Ovary (tissue), 9 donors: ENCODE data around the gene LMBR1L. TPM values are rescaled to one million over a fixed set of nuclear protein-coding genes. Genes with fewer than 3 reads are reported as not detected.

ENCODE experiments used
- DNase-seq, 5 donors: peaks; one replicate each; pipeline ENCODE4 v3.0.0-alpha.2; 2019 to 2020
- H3K27ac ChIP-seq, 2 donors: fragments of 200-600 bp; one replicate each; pipeline versions ENCODE4 v1.5.1 to v1.8.0; 2019 to 2022
- H3K27me3 ChIP-seq: fragments of 200-600 bp; one replicate; pipeline ENCODE4 v1.8.0; 2022
- H3K36me3 ChIP-seq: fragments of 200-600 bp; sonication (generic); one replicate; pipeline ENCODE4 v1.5.1; 2019
- H3K4me1 ChIP-seq: one replicate; pipeline ENCODE4 v1.8.1; 2013; ENCODE audit warnings: mild to moderate bottlenecking, moderate library complexity; ENCODE audit not compliant: insufficient read depth
- H3K4me3 ChIP-seq: fragments of 200-600 bp; sonication (generic); one replicate; pipeline ENCODE4 v1.5.1; 2017
- H3K9me3 ChIP-seq, 2 donors: fragments of 200-600 bp in 1 of 2; sonication (generic) in 1 of 2; one replicate each; pipeline versions ENCODE4 v1.5.1 to v1.8.1; 2013 to 2019; ENCODE audit warnings: mild to moderate bottlenecking in 1 of 2, moderate library complexity in 1 of 2
- CTCF ChIP-seq, 3 donors: fragments of 450-650 bp in 2 of 3; fragments of 200-600 bp in 1 of 3; IDR thresholded peaks; one replicate each; pipeline versions ENCODE4 v1.5.1 to v1.8.0; 2016 to 2022; ENCODE audit warnings: antibody characterized with exemption in 3 of 3, mild to moderate bottlenecking in 1 of 3
- EP300 ChIP-seq: sonication (generic); formaldehyde crosslinking; IDR thresholded peaks from one replicate; pipeline ENCODE4 v1.6.1; 2017; ENCODE audit warnings: antibody characterized with exemption
- POLR2A ChIP-seq: fragments of 450-650 bp; IDR thresholded peaks from one replicate; pipeline ENCODE4 v1.6.1; 2017; ENCODE audit warnings: antibody characterized with exemption, mild to moderate bottlenecking, moderate library complexity
- WGBS, 3 donors: extraction: QIAGEN DNeasy Blood & Tissue Kit in 1 of 3; methylation state at CpG; one replicate each; pipeline versions ENCODE4 v1.1.5 to v1.1.7; 2013 to 2017; 5-methylcytosine and 5-hydroxymethylcytosine counted together
- intact Hi-C, 4 donors: fragments of 100-400 bp; cut with DNase I; formaldehyde crosslinking; loops; one replicate each; pipeline versions ENCODE4 v1.11.0 to v1.15.1; 2022 to 2023
- polyA plus RNA-seq, 2 donors: library from polyadenylated mRNA; stranded (reverse); fragments of 200-250 nt in 1 of 2; fragments of 350-450 nt in 1 of 2; fragmentation: Illumina TruSeq in 1 of 2; extraction: RNeasy Lipid Tissue Mini Kit (QIAGEN cat#74804) in 1 of 2; gene quantifications; one replicate each; pipeline ENCODE4 v1.2.3, GENCODE V29; 2013 to 2014
- total RNA-seq, 7 donors: library from RNA; depleted of rRNA in 2 of 7; stranded (reverse); fragments of >200 nt in 2 of 7; fragmentation: NEBNext Ultra II Directional in 3 of 7; extraction: Animal tissue kit (Norgen Biotek cat#: 25700) in 3 of 7; gene quantifications; one replicate each; pipeline versions ENCODE4 v1.1.0 to v1.2.4, GENCODE V29; 2016 to 2023
- donor health status: DM: no; HTN: no; CAD: no; lungs with moderate emphysema.
- donor health status: DM: no; HTN: no; CAD: no.
- donor health status: Bipolar disorder and iron deficiency.
- donor health status: DM: yes; HTN: yes; CAD: no.
- donor health status: DM: no; HTN: no; CAD: no.
- donor health status: DM: yes; HTN: yes; CAD: no.

Gene LMBR1L
- total and polyA plus RNA-seq, 9 donors: 63.8 to 95.8 (median 68.5) TPM

GRCh38 chr12:49146406-49146805 lies 35.8 kb upstream of the LMBR1L start:
- Histone ChIP-seq H3K27me3 (no peaks in the 10 kb centered on the region), H3K9me3 (no peaks in the 10 kb centered on the region), H3K27ac (no peak overlapping the region), H3K36me3 (no peaks in the 10 kb centered on the region), H3K4me3 (no peak overlapping the region), H3K4me1 (no peaks in the 10 kb centered on the region)
- WGBS, 3 donors: 92 to 100% (median 96%) methylated on average over 1 of the region's 1 CpG
- TF ChIP-seq POLR2A: no peak
- TF ChIP-seq CTCF (IDR thresholded peaks at IDR 0.05): no peak
- TF ChIP-seq EP300: no peak
- no peak for DNase-seq
- intact Hi-C loops: no loop called here

GRCh38 chr12:49144384-49144783 lies 33.7 kb upstream of the LMBR1L start:
- intact Hi-C loops: no loop called here
- DNase-seq: no peak
- TF ChIP-seq CTCF (IDR thresholded peaks at IDR 0.05) (no peak), EP300 (no peak), POLR2A (no peak)

GRCh38 chr12:49138999-49139398 lies 28.4 kb upstream of the LMBR1L start:
- DNase-seq: no peak
- H3K4me1 ChIP-seq: no peaks in the 10 kb centered on the region
- H3K4me3 ChIP-seq: no peak overlapping the region
- no peaks in the 10 kb centered on the region for H3K27me3 ChIP-seq
- no peak for TF ChIP-seq POLR2A
- no peak for TF ChIP-seq CTCF (IDR thresholded peaks at IDR 0.05)
- TF ChIP-seq EP300: no peak
- H3K9me3 ChIP-seq: no peaks in the 10 kb centered on the region
- H3K27ac ChIP-seq: no peak overlapping the region
- intact Hi-C loops: loop anchor here in 1 of 4 donors (10.0 kb wide), 1 partner anchor 46 kb away; the partner anchor contains the start of gene TUBA1A
- H3K36me3 ChIP-seq: no peaks in the 10 kb centered on the region
- WGBS, 3 donors: 87 to 97% (median 93%) methylated on average over 2 of the region's 2 CpGs

More at GRCh38 chr12:49144384-49144783, 33.7 kb upstream of the LMBR1L start:
- Histone ChIP-seq H3K36me3 (no peaks in the 10 kb centered on the region), H3K27ac (no peak overlapping the region), H3K4me1 (no peaks in the 10 kb centered on the region), H3K27me3 (no peaks in the 10 kb centered on the region), H3K9me3 (no peaks in the 10 kb centered on the region), H3K4me3 (no peak overlapping the region)
- WGBS, 3 donors: 33 to 47% (median 43%) methylated on average over 2 of the region's 2 CpGs

GRCh38 chr12:49138587-49138986 lies 27.9 kb upstream of the LMBR1L start:
- TF ChIP-seq CTCF (IDR thresholded peaks at IDR 0.05) (no peak), EP300 (no peak)
- H3K4me1 ChIP-seq: peaks cover 2% of the 10 kb centered on the region
- H3K27me3 ChIP-seq: no peaks in the 10 kb centered on the region
- WGBS, 3 donors: 74 to 81% (median 79%) methylated on average over 2 of the region's 2 CpGs
- intact Hi-C loops: loop anchor here in 1 of 4 donors (10.0 kb wide), 1 partner anchor 46 kb away; the partner anchor contains the start of gene TUBA1A
- no peaks in the 10 kb centered on the region for H3K36me3 ChIP-seq
- H3K27ac ChIP-seq: no peak overlapping the region
- no peaks in the 10 kb centered on the region for H3K9me3 ChIP-seq
- DNase-seq: no peak
- H3K4me3 ChIP-seq: no peak overlapping the region
